Keratinocyte (primary cell): ENCODE data around the gene AIP. TPM values are rescaled to one million over a fixed set of nuclear protein-coding genes. Genes with fewer than 3 reads are reported as not detected.

ENCODE experiments used
- DNase-seq: peaks from one replicate; pipeline ENCODE4 v3.0.0-alpha.2; 2011; ENCODE audit warnings: low read depth, missing footprints, low spot score
- FAIRE-seq: peaks from 2 replicates; lab custom pipeline; 2011; peaks lifted over from hg19 to GRCh38; lab: Jason Lieb, UNC
- H2AFZ ChIP-seq: 2 replicates; pipeline ENCODE4 v1.6.0; 2012; ENCODE audit warnings: low read length, control low read depth, inconsistent platforms; ENCODE audit not compliant: control insufficient read depth
- H3K27ac ChIP-seq: 2 replicates; pipeline ENCODE4 v1.5.1; 2011; ENCODE audit warnings: low read length; ENCODE audit not compliant: control insufficient read depth, insufficient read depth
- H3K27me3 ChIP-seq: 3 replicates; pipeline ENCODE4 v1.6.0; 2011; ENCODE audit warnings: low read length; ENCODE audit not compliant: control insufficient read depth, insufficient read depth; ENCODE audit errors: extremely low read depth
- H3K36me3 ChIP-seq, 2 experiments: 2 replicates in 1 of 2; 3 replicates in 1 of 2; pipeline ENCODE4 v1.5.1; 2011; ENCODE audit warnings: low read length in 2 of 2, mild to moderate bottlenecking in 1 of 2; ENCODE audit not compliant: control insufficient read depth in 2 of 2, insufficient read depth in 2 of 2; ENCODE audit errors: extremely low read depth in 1 of 2
- H3K4me1 ChIP-seq: 3 replicates; pipeline ENCODE4 v1.5.1; 2011; ENCODE audit warnings: low read length; ENCODE audit not compliant: control insufficient read depth, insufficient read depth; ENCODE audit errors: extremely low read depth
- H3K4me2 ChIP-seq: 3 replicates; pipeline ENCODE4 v1.6.0; 2011; ENCODE audit warnings: low read depth, low read length; ENCODE audit not compliant: control insufficient read depth, insufficient read depth; ENCODE audit errors: extremely low read depth
- H3K4me3 ChIP-seq, 3 experiments: fragments of 200-600 bp in 1 of 3; sonication (generic) in 1 of 3; 2 replicates in 2 of 3; 3 replicates in 1 of 3; pipeline ENCODE4 v1.5.1; 2011 to 2016; ENCODE audit warnings: low read length in 3 of 3, mild to moderate bottlenecking in 3 of 3, control low read depth in 2 of 3, inconsistent platforms in 1 of 3, low read depth in 1 of 3, mixed read lengths in 1 of 3, mixed run types in 1 of 3, moderate library complexity in 1 of 3; ENCODE audit not compliant: control insufficient read depth in 2 of 3, insufficient read depth in 2 of 3; ENCODE audit errors: extremely low read depth in 1 of 3
- H3K79me2 ChIP-seq: 2 replicates; pipeline ENCODE4 v1.6.0; 2012; ENCODE audit warnings: low read length; ENCODE audit not compliant: control insufficient read depth, insufficient read depth
- H3K9ac ChIP-seq: 3 replicates; pipeline ENCODE4 v1.6.0; 2011; ENCODE audit warnings: low read length; ENCODE audit not compliant: control insufficient read depth, insufficient read depth; ENCODE audit errors: extremely low read depth
- H3K9me1 ChIP-seq: 3 replicates; pipeline ENCODE4 v1.6.0; 2011; ENCODE audit warnings: low read length; ENCODE audit not compliant: control insufficient read depth, insufficient read depth; ENCODE audit errors: extremely low read depth
- H3K9me3 ChIP-seq: 2 replicates; pipeline ENCODE4 v1.5.1; 2012; ENCODE audit warnings: low read depth, low read length; ENCODE audit not compliant: control insufficient read depth
- H4K20me1 ChIP-seq: 3 replicates; pipeline ENCODE4 v1.6.0; 2011; ENCODE audit warnings: low read length; ENCODE audit not compliant: control insufficient read depth, insufficient read depth; ENCODE audit errors: extremely low read depth
- CTCF ChIP-seq, 3 experiments: IDR thresholded peaks in 1 of 3; conservative IDR thresholded peaks in 1 of 3; optimal IDR thresholded peaks in 1 of 3; 2 replicates in 2 of 3; 3 replicates in 1 of 3; pipeline versions ENCODE3 to v1.5.1; 2011; ENCODE audit warnings: low read length in 3 of 3, mild to moderate bottlenecking in 3 of 3, moderate library complexity in 2 of 3, control low read depth in 1 of 3, inconsistent platforms in 1 of 3; ENCODE audit not compliant: insufficient read depth in 2 of 3; ENCODE audit errors: extremely low read depth in 1 of 3
- EZH2 ChIP-seq: IDR thresholded peaks from one replicate; pipeline ENCODE4 v1.6.1; 2012; ENCODE audit warnings: inconsistent platforms, mild to moderate bottlenecking, low read length, moderate library complexity
- dilution Hi-C: fragments of 300-500 bp; cut with MboI; formaldehyde crosslinking; loops from one replicate; pipeline ENCODE4 v1.7.0; 2020; ENCODE audit warnings: low sequenced_read_pairs; ENCODE audit not compliant: extremely low pct_ligation_motif_present
- polyA plus RNA-seq, 5 experiments: library from polyadenylated mRNA; depleted of rRNA in 3 of 5; stranded (reverse) in 3 of 5; stranded (forward) in 1 of 5; unstranded in 1 of 5; fragments of >200 nt; gene quantifications; 1 replicate in 1 of 5; 2 replicates in 3 of 5; 3 replicates in 1 of 5; pipeline versions ENCODE4 v1.2.1 to v1.2.3, GENCODE V29; 2011 to 2012; ENCODE audit warnings: missing spikeins in 2 of 5, low read depth in 1 of 5, low replicate concordance in 1 of 5

The AIP gene
- polyA plus RNA-seq, 1 donor (not counting 4 experiments of a cell fraction or from before 2014, with no cell fraction given) = 32.5 TPM

GRCh38 chr11:67438158-67438902 lies 44.5 kb upstream of the AIP start:
- Histone ChIP-seq H3K4me2 (no peak overlapping the region), H3K9ac (no peak overlapping the region), H3K27me3 (no peaks in the 10 kb centered on the region), H3K9me3 (no peaks in the 10 kb centered on the region), H3K4me1 (peaks cover 6% of the 10 kb centered on the region), H2AFZ (no peak overlapping the region), H3K79me2 (peaks cover 15% of the 10 kb centered on the region), H3K36me3 (peaks cover 12 to 29% of the 10 kb centered on the region in 2 experiments), H3K27ac (no peak overlapping the region), H4K20me1 (peaks cover 5% of the 10 kb centered on the region), H3K4me3 (no peak overlapping the region), H3K9me1 (no peaks in the 10 kb centered on the region)
- TF ChIP-seq EZH2 = no peak
- no peak for TF ChIP-seq CTCF (optimal IDR thresholded peaks at IDR 0.05 in 1 of 3, IDR thresholded peaks at IDR 0.05 in 1 of 3, conservative IDR thresholded peaks at IDR 0.05 in 1 of 3; ENCODE audit: extremely low read depth in 1 of 3, insufficient read depth in 2 of 3, low read length in 3 of 3)
- dilution Hi-C loops = no loop called here
- FAIRE-seq = no peak
- DNase-seq = no peak

GRCh38 chr11:67439321-67440228 lies 43.3 kb upstream of the AIP start:
- dilution Hi-C loops = no loop called here
- H3K79me2 ChIP-seq = peaks cover 15% of the 10 kb centered on the region

More at GRCh38 chr11:67439321-67440228, 43.3 kb upstream of the AIP start:
- H3K27ac ChIP-seq = no peak overlapping the region
- no peak overlapping the region for H3K4me3 ChIP-seq
- no peaks in the 10 kb centered on the region for H3K9me1 ChIP-seq
- no peaks in the 10 kb centered on the region for H3K9me3 ChIP-seq
- no peak overlapping the region for H2AFZ ChIP-seq
- H3K36me3 ChIP-seq = peaks cover under 1 to 17% of the 10 kb centered on the region in 2 experiments
- no peak for DNase-seq
- H3K9ac ChIP-seq = no peak overlapping the region
- TF ChIP-seq CTCF (optimal IDR thresholded peaks at IDR 0.05 in 1 of 3, IDR thresholded peaks at IDR 0.05 in 1 of 3, conservative IDR thresholded peaks at IDR 0.05 in 1 of 3; ENCODE audit: extremely low read depth in 1 of 3, insufficient read depth in 2 of 3, low read length in 3 of 3) = peak; percentile 40 to 71 (median 54)
- TF ChIP-seq EZH2 = no peak
- H3K4me2 ChIP-seq = no peak overlapping the region
- no peaks in the 10 kb centered on the region for H3K27me3 ChIP-seq
- no peak for FAIRE-seq
- H3K4me1 ChIP-seq = peaks cover 6% of the 10 kb centered on the region
- H4K20me1 ChIP-seq = peaks cover 5% of the 10 kb centered on the region
